ENCODE results near the gene CACNA1E. TPM values are rescaled to one million over a fixed set of nuclear protein-coding genes. Genes with fewer than 3 reads are reported as not detected.

CACNA1E gene
- total and polyA plus RNA-seq, 2 donors (not counting 1 experiment from before 2014, with no cell fraction given) = 0.37 to 0.40 TPM

DNA sequence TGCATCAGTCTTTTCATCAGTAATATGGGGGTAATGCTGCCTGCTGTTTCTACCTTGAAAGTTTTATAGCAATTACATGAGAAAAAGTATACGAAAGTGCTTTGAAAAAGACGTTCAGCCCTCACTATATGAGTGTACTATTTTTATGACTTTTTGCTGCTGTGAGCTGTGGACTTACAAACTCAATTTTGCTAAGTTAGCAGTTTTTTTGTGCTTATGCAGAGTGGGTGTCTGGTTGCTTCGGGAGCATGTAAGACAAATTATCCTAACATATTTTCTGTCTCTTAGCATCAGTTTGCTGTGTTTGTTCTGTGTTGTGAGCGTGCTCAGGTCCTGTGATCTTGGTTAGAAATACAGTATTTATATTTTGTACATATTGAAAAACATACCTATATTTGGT, 109.7 kb downstream of the CACNA1E start:
- Histone ChIP-seq H3K9me3 (ENCODE audit: control extremely low read depth in 1 of 3, control insufficient read depth in 2 of 3, insufficient read depth in 1 of 3, low read length in 2 of 3) (peaks cover 0 to 6% (median 0%) of the 10 kb centered on the region in 3 donors), H3K9ac (ENCODE audit: low read length) (no peak overlapping the region), H3K4me3 (ENCODE audit: control extremely low read depth in 1 of 5, extremely low read depth in 1 of 5, insufficient read depth in 1 of 5, low read depth in 2 of 5, low read length in 4 of 5) (no peak overlapping the region), H3K27me3 (replicated peaks in 1 of 4; ENCODE audit: control extremely low read depth in 1 of 4, control insufficient read depth in 3 of 4, insufficient read depth in 4 of 4, low read length in 3 of 4) (no peaks in the 10 kb centered on the region), H2AFZ (ENCODE audit: insufficient read depth, low read depth, low read length, poor library complexity, severe bottlenecking) (no peak overlapping the region), H3K36me3 (replicated peaks in 1 of 2; ENCODE audit: control extremely low read depth in 1 of 2, control insufficient read depth in 1 of 2, extremely low read depth in 1 of 2, insufficient read depth in 2 of 2, low read length in 1 of 2) (no peaks in the 10 kb centered on the region), H3K27ac (ENCODE audit: low read length in 2 of 2) (no peak overlapping the region), H3K4me2 (replicated peaks; ENCODE audit: low read depth, low read length, poor library complexity, severe bottlenecking) (no peak overlapping the region), H3K79me2 (ENCODE audit: control insufficient read depth, insufficient read depth, low read length) (no peaks in the 10 kb centered on the region), H4K20me1 (ENCODE audit: control insufficient read depth, insufficient read depth, low read length, poor library complexity, severe bottlenecking) (no peaks in the 10 kb centered on the region), H3K4me1 (ENCODE audit: control insufficient read depth in 2 of 2, insufficient read depth in 2 of 2, low read length in 2 of 2) (no peaks in the 10 kb centered on the region)
- DNase-seq (no peak), ATAC-seq (ENCODE audit: low read depth) (no peak)
- ChIA-PET POLR2A (no interaction called here), CTCF (no interaction called here)
- no peak overlapping the region for H3K27ac Mint-ChIP-seq
- no peaks in the 10 kb centered on the region for H3K27me3 Mint-ChIP-seq
- no peaks in the 10 kb centered on the region for H3K4me1 Mint-ChIP-seq
- intact Hi-C loops (cut with micrococcal nuclease) = no loop called here
- H3K4me3 Mint-ChIP-seq = no peak overlapping the region
- TF ChIP-seq EZH2 (IDR thresholded peaks at IDR 0.05; ENCODE audit: borderline replicate concordance, insufficient read depth, low read depth, low read length, poor library complexity, severe bottlenecking) = no peak
- TF ChIP-seq, protein P1, sequence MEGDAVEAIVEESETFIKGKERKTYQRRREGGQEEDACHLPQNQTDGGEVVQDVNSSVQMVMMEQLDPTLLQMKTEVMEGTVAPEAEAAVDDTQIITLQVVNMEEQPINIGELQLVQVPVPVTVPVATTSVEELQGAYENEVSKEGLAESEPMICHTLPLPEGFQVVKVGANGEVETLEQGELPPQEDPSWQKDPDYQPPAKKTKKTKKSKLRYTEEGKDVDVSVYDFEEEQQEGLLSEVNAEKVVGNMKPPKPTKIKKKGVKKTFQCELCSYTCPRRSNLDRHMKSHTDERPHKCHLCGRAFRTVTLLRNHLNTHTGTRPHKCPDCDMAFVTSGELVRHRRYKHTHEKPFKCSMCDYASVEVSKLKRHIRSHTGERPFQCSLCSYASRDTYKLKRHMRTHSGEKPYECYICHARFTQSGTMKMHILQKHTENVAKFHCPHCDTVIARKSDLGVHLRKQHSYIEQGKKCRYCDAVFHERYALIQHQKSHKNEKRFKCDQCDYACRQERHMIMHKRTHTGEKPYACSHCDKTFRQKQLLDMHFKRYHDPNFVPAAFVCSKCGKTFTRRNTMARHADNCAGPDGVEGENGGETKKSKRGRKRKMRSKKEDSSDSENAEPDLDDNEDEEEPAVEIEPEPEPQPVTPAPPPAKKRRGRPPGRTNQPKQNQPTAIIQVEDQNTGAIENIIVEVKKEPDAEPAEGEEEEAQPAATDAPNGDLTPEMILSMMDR (IDR thresholded peaks at IDR 0.05) = no peak
- H3K9me3 Mint-ChIP-seq (ENCODE audit: insufficient read depth) = peaks cover 3% of the 10 kb centered on the region
- no CpG with 5 or more reads among the region's 4 CpGs for WGBS (ENCODE audit: insufficient coverage)

DNA sequence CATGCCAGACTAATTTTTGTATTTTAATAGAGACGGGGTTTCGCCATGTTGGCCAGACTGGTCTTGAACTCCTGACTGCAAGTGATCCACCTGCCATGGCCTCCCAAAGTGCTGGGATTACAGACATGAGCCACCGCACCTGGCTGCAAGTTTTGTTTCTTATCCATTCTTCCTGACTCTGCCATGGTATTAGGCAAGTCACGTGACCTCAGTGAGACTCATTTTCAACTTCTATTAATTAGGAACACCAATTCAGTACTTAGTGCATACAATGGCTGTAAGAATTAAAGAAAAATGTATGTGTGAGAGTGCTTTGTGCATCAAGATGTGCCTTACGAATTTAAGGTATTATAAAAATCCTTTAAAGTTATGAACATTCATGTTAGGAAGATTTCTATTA, 111.2 kb downstream of the CACNA1E start:
- Mint-ChIP-seq H3K9me3 (ENCODE audit: insufficient read depth) (peaks cover 3% of the 10 kb centered on the region), H3K27me3 (no peaks in the 10 kb centered on the region), H3K4me3 (no peak overlapping the region), H3K4me1 (no peaks in the 10 kb centered on the region), H3K27ac (no peak overlapping the region)
- Histone ChIP-seq H3K9me3 (ENCODE audit: control extremely low read depth in 1 of 3, control insufficient read depth in 2 of 3, insufficient read depth in 1 of 3, low read length in 2 of 3) (peaks cover 0 to 8% (median 0%) of the 10 kb centered on the region in 3 donors), H3K9ac (ENCODE audit: low read length) (no peak overlapping the region), H3K4me2 (replicated peaks; ENCODE audit: low read depth, low read length, poor library complexity, severe bottlenecking) (no peak overlapping the region), H4K20me1 (ENCODE audit: control insufficient read depth, insufficient read depth, low read length, poor library complexity, severe bottlenecking) (no peaks in the 10 kb centered on the region), H3K27me3 (replicated peaks in 1 of 4; ENCODE audit: control extremely low read depth in 1 of 4, control insufficient read depth in 3 of 4, insufficient read depth in 4 of 4, low read length in 3 of 4) (no peaks in the 10 kb centered on the region), H3K79me2 (ENCODE audit: control insufficient read depth, insufficient read depth, low read length) (no peaks in the 10 kb centered on the region), H3K4me3 (ENCODE audit: control extremely low read depth in 1 of 5, extremely low read depth in 1 of 5, insufficient read depth in 1 of 5, low read depth in 2 of 5, low read length in 4 of 5) (no peak overlapping the region), H2AFZ (ENCODE audit: insufficient read depth, low read depth, low read length, poor library complexity, severe bottlenecking) (no peak overlapping the region), H3K4me1 (ENCODE audit: control insufficient read depth in 2 of 2, insufficient read depth in 2 of 2, low read length in 2 of 2) (no peaks in the 10 kb centered on the region), H3K36me3 (replicated peaks in 1 of 2; ENCODE audit: control extremely low read depth in 1 of 2, control insufficient read depth in 1 of 2, extremely low read depth in 1 of 2, insufficient read depth in 2 of 2, low read length in 1 of 2) (no peaks in the 10 kb centered on the region), H3K27ac (ENCODE audit: low read length in 2 of 2) (no peak overlapping the region)
- ATAC-seq (ENCODE audit: low read depth) (no peak), DNase-seq (no peak)
- ChIA-PET CTCF (no interaction called here), POLR2A (no interaction called here)
- WGBS (ENCODE audit: insufficient coverage) = 95% methylated on average over 2 of the region's 5 CpGs
- no peak for TF ChIP-seq EZH2 (IDR thresholded peaks at IDR 0.05; ENCODE audit: borderline replicate concordance, insufficient read depth, low read depth, low read length, poor library complexity, severe bottlenecking)
- TF ChIP-seq, protein P1 (IDR thresholded peaks at IDR 0.05) = no peak
- intact Hi-C loops (cut with micrococcal nuclease) = no loop called here
